NCI-H146 (cell line): ENCODE data around the gene NOL12.
A peak's percentile ranks its signal among the peaks of the same experiment; 100 is the strongest.
"Not testable (repeated sequence)": the region's sequence is repeated elsewhere in the genome, so short reads cannot be mapped to it uniquely, and the experiment has no call there.

Experiments used
- DNase-seq: peaks from one replicate; lab custom pipeline; 2025; lab: John Stamatoyannopoulos, UW

NOL12 gene

GRCh38 chr22:37713761-37714160, 27.6 kb downstream of the NOL12 start:
- DNase-seq, result no peak

- DNase-seq, result no peak
Measured at GRCh38 chr22:37714634-37715033, 28.5 kb downstream of the NOL12 start.

- no peak for DNase-seq
Measured at GRCh38 chr22:37715760-37716159, 29.6 kb downstream of the NOL12 start.

- DNase-seq, result no peak
Measured at GRCh38 chr22:37716708-37717107, 30.6 kb downstream of the NOL12 start.

- not testable (repeated sequence) for DNase-seq
Measured at GRCh38 chr22:37717235-37717634, 31.1 kb downstream of the NOL12 start.

GRCh38 chr22:37717746-37718305, 31.7 kb downstream of the NOL12 start:
- not testable (repeated sequence) for DNase-seq

GRCh38 chr22:37725551-37726240, 39.6 kb downstream of the NOL12 start:
- DNase-seq, result no peak

- DNase-seq, result no peak
Measured at GRCh38 chr22:37726241-37726887, 40.2 kb downstream of the NOL12 start.

- DNase-seq, result no peak
Measured at GRCh38 chr22:37728620-37729019, 42.5 kb downstream of the NOL12 start.

- DNase-seq, result no peak
Measured at GRCh38 chr22:37731804-37732471, 45.8 kb downstream of the NOL12 start.

- DNase-seq, result no peak
Measured at GRCh38 chr22:37732699-37733607, 46.8 kb downstream of the NOL12 start.

- no peak for DNase-seq
Measured at GRCh38 chr22:37733625-37734401, 47.7 kb downstream of the NOL12 start.

GRCh38 chr22:37734402-37734700, 48.2 kb downstream of the NOL12 start:
- DNase-seq, result no peak

GRCh38 chr22:37734964-37735451, 48.9 kb downstream of the NOL12 start:
- DNase-seq, result peak; percentile 51

GRCh38 chr22:37739035-37739434, 52.9 kb downstream of the NOL12 start:
- no peak for DNase-seq

GRCh38 chr22:37739611-37740049, 53.5 kb downstream of the NOL12 start:
- no peak for DNase-seq

GRCh38 chr22:37740455-37741311, 54.5 kb downstream of the NOL12 start:
- DNase-seq, result no peak

- DNase-seq, result no peak
Measured at GRCh38 chr22:37741312-37741795, 55.2 kb downstream of the NOL12 start.

GRCh38 chr22:37742376-37743171, 56.4 kb downstream of the NOL12 start:
- DNase-seq, result no peak
